Cardiac muscle cell (in vitro differentiated cells and primary cell): ENCODE results near the gene HEY2. TPM values are rescaled to one million over a fixed set of nuclear protein-coding genes. Genes with fewer than 3 reads are reported as not detected.

Experiments
- DNase-seq, 2 donors: peaks; one replicate each; pipeline versions ENCODE4 v3.0.0 to v3.0.0-alpha.2; 2010 to 2017; ENCODE audit warnings: low read depth in 1 of 2, low spot score in 1 of 2
- H3K27ac ChIP-seq: fragments of 200-600 bp; sonication (generic); 2 replicates; pipeline ENCODE4 v1.5.1; 2016
- H3K27me3 ChIP-seq: fragments of 200-600 bp; sonication (generic); 2 replicates; pipeline ENCODE4 v1.6.0; 2016; ENCODE audit warnings: control low read depth
- H3K36me3 ChIP-seq: fragments of 200-600 bp; sonication (generic); 2 replicates; pipeline ENCODE4 v1.5.1; 2016; ENCODE audit warnings: control low read depth
- H3K4me1 ChIP-seq: fragments of 200-600 bp; sonication (generic); 2 replicates; pipeline ENCODE4 v1.8.1; 2017; ENCODE audit warnings: low read depth, mild to moderate bottlenecking, mixed run types
- H3K4me3 ChIP-seq: fragments of 200-600 bp; sonication (generic); 2 replicates; pipeline ENCODE4 v1.5.1; 2016; ENCODE audit warnings: mild to moderate bottlenecking
- H3K9me3 ChIP-seq: fragments of 200-600 bp; sonication (generic); 2 replicates; pipeline ENCODE4 v1.5.1; 2017; ENCODE audit warnings: low read depth, mild to moderate bottlenecking, control low read depth
- polyA plus RNA-seq: library from polyadenylated mRNA; unstranded; fragments of >200 nt; fragmentation: Nextera tagmentation; extraction: Ambion mirVana; gene quantifications from 2 replicates; pipeline ENCODE4 v1.2.1, GENCODE V29; 2016
- total RNA-seq: library from RNA; depleted of rRNA; stranded (reverse); fragments of >200 nt; gene quantifications from 2 replicates; pipeline ENCODE4 v1.2.3, GENCODE V29; 2016
- TF ChIP-seq, protein P1 (sequence below): IDR thresholded peaks from 2 replicates; pipeline ENCODE4 v1.5.1; 2012; ENCODE audit warnings: low read depth, mild to moderate bottlenecking, low read length

Gene HEY2
- total and polyA plus RNA-seq, 2 experiments from 2014 or later, result 54.1 to 73.8 TPM

DNA sequence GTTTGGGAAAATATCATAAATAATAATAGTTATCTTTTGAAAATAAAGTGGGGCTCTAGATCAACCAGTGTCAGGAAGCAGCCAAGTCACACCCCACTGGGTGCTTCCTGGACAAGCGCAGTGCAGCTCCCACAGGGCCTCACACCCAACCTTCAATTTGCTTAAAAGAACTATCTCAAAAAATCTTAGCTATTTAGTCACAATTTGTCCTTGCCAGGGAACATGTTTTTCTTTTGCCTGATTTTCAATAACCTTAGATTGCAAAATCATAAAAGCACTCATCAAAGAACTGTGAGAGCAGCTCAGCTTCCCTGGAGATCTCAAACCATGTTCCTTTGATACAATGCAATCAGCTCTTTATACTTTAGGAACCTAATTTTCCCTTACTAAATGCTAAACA lies 39.7 kb downstream of the HEY2 start:
- no peaks in the 10 kb centered on the region for H3K9me3 ChIP-seq
- H3K4me3 ChIP-seq, result no peak overlapping the region
- no peaks in the 10 kb centered on the region for H3K36me3 ChIP-seq
- TF ChIP-seq, protein P1, sequence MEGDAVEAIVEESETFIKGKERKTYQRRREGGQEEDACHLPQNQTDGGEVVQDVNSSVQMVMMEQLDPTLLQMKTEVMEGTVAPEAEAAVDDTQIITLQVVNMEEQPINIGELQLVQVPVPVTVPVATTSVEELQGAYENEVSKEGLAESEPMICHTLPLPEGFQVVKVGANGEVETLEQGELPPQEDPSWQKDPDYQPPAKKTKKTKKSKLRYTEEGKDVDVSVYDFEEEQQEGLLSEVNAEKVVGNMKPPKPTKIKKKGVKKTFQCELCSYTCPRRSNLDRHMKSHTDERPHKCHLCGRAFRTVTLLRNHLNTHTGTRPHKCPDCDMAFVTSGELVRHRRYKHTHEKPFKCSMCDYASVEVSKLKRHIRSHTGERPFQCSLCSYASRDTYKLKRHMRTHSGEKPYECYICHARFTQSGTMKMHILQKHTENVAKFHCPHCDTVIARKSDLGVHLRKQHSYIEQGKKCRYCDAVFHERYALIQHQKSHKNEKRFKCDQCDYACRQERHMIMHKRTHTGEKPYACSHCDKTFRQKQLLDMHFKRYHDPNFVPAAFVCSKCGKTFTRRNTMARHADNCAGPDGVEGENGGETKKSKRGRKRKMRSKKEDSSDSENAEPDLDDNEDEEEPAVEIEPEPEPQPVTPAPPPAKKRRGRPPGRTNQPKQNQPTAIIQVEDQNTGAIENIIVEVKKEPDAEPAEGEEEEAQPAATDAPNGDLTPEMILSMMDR, result no peak
- no peak for DNase-seq
- peaks cover 8% of the 10 kb centered on the region for H3K4me1 ChIP-seq
- H3K27me3 ChIP-seq, result no peaks in the 10 kb centered on the region
- no peak overlapping the region for H3K27ac ChIP-seq

DNA sequence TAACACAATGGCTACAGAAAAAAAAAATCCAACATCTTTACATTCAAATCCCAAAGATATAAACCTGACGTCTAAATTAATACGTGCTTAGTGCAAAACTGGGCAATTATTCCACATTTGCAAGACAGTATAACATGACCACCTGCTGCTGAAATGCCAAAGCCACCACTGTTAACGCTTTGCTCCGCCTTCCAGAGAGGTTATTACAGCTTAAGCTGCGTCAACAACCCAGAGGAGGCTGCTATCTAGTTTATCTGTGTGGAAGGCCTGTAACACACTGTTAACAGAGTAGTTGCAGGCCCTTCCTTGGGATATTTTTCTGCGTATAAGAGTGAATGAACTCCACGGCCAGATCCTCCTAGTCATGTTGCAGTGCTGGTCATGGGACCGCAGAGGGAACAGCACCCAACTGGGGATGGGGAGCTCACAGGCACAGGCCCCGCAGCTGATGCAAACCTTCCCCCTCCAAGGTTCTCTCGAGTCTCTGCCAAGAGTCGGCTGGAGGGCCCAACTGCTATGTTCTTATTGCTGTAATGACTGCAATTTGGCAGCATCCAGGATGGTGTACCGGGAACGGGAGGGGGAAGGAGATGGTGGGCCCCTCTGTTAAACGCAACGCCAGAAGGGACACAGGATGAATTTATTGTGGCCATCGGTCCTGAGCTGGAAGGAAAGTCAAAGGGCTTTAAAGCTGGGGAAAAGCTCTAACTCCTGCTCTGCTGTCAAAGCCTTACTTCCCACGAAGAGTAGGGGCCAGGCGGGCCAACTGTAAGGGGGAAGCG lies 40.3 kb downstream of the HEY2 start:
- TF ChIP-seq, protein P1, result no peak
- Histone ChIP-seq H3K27ac (peak overlapping the region; percentile 84), H3K4me1 (peaks cover 8% of the 10 kb centered on the region), H3K4me3 (peak overlapping the region; percentile 56), H3K36me3 (no peaks in the 10 kb centered on the region), H3K9me3 (no peaks in the 10 kb centered on the region), H3K27me3 (no peaks in the 10 kb centered on the region)
- DNase-seq, result peak; percentile 14 to 76

DNA sequence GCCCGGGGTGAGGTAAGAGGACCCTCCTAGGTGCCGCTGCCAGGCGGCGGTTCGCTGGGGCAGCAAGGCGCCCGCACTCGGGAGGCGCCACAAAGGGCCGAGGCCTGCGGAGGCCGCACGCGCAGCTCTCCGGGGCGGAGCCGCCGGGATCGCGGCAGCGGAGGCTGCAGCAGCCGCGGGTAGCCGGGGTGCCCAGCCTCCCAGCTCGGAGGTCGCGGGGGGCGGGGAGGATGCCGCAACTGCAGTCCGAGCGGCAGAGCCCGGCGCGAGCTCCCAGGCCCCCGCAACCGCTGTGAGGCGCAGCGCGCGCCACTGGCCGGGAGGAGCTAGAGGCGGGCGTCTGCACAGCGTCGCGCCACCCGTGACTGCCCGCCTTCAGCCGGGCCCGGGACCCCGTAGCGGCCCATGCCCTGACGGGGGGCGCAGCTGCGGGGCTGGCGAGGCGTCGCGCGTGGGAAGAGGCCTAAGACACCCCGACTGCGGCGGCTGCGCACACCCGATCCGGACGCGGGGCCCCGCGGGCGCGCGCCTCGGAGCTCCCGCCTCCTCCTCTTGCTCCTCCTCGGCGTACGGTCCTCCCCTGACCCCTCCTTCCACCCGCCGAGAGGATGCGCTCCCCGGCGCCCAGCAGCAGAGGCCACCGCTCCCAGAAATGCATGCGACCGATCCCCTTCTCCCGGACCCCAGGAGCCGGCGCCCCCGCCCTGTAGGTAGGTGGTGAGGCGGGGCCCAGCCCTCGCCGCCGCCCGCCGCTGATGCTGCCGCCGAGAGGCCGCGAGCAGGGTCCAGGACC lies 41.1 kb downstream of the HEY2 start, which contains the start of gene NCOA7:
Gene NCOA7 (plus strand): TSS at position 603 of the 793 bp plus-strand sequence. CDS start 24,395 bp downstream, outside the sequence.
- H3K9me3 ChIP-seq, result no peaks in the 10 kb centered on the region
- no peaks in the 10 kb centered on the region for H3K27me3 ChIP-seq
- TF ChIP-seq, protein P1, result no peak
- H3K4me3 ChIP-seq, result peak within 1 kb of the TSS; percentile 56
- peak within 1 kb of the TSS; percentile 84 for H3K27ac ChIP-seq
- peaks cover 8% of the 10 kb centered on the region for H3K4me1 ChIP-seq
- peak; percentile 82 to 83 for DNase-seq
- no peaks in the 10 kb centered on the region for H3K36me3 ChIP-seq

DNA sequence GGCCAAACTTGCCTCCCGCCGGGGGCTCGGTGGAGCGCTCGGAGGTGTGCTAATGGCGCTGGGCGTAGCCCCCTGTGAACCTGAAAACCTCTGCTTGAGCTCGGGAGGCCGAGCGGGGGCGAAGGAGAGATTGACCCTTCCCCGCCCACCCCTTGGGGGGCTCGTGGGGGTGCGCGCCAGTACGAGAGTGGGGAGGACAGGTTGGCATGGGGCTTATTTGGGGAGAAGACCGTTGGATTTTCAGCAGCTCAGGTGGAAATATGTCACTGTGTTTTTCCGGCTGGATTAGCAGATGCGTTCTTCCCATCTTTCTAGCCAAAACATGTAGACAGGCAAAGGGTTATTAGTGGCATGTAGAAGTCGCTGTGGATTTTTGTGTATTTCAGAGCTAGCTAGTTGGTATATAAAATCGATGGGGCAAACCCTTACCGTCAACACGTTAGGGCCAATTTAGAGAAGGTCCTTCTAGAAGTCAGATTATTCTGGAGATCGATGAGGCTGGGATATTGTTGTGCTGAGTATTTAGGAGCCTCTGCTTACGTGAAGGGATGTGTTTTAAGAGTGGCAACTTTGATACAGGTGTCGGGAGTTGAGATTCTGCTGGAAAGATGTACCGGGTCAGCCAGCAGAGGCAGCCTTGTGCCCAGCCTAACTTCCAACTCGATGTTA lies 41.9 kb downstream of the HEY2 start:
- H3K4me3 ChIP-seq, result peak overlapping the region; percentile 56
- H3K36me3 ChIP-seq, result no peaks in the 10 kb centered on the region
- TF ChIP-seq, protein P1, result peak; percentile 69
- no peak overlapping the region for H3K27ac ChIP-seq
- H3K4me1 ChIP-seq, result peaks cover 8% of the 10 kb centered on the region
- H3K9me3 ChIP-seq, result no peaks in the 10 kb centered on the region
- no peaks in the 10 kb centered on the region for H3K27me3 ChIP-seq
- DNase-seq, result peak; percentile 40 to 58

DNA sequence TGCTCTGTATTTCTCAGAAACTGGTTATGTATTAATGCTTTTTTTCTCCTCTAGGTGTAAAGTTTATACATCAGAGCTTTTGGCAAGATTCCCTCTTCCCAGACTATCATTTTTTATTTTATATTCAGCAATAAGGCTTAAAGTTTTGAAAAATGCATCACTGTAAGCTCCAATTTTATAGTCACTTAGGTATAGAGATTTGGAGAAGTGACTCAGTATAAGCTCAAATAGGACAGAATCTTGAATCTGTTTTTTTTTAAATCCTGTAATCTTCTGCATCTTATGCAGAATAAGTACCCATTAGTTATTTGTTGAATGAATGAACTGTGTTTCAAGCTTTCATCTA lies 42.4 kb downstream of the HEY2 start:
- TF ChIP-seq, protein P1, result no peak
- no peak for DNase-seq
- H3K9me3 ChIP-seq, result no peaks in the 10 kb centered on the region
- H3K36me3 ChIP-seq, result no peaks in the 10 kb centered on the region
- H3K27ac ChIP-seq, result no peak overlapping the region
- peak overlapping the region; percentile 56 for H3K4me3 ChIP-seq
- no peaks in the 10 kb centered on the region for H3K27me3 ChIP-seq
- peaks cover 8% of the 10 kb centered on the region for H3K4me1 ChIP-seq
